Coronary artery (tissue), 2 donors: ENCODE measurements around the gene ZNRD2.

Experiments
- DNase-seq: peaks from one replicate; pipeline ENCODE4 v3.0.0-alpha.2; 2017; ENCODE audit warnings: low spot score
- H3K27ac ChIP-seq, 2 donors: fragments of 200-600 bp; sonication (generic); one replicate each; pipeline ENCODE4 v1.5.1; 2016 to 2019
- H3K4me3 ChIP-seq: fragments of 200-600 bp; sonication (generic); 2 replicates; pipeline ENCODE4 v1.5.1; 2016; ENCODE audit warnings: mild to moderate bottlenecking, moderate library complexity
- TF ChIP-seq, protein P1 (sequence below): fragments of 200-600 bp; sonication (generic); IDR thresholded peaks from one replicate; pipeline ENCODE4 v1.5.1; 2019; ENCODE audit warnings: antibody characterized with exemption

Gene ZNRD2

GRCh38 chr11:65539744-65540289 lies 30.5 kb upstream of the ZNRD2 start:
- peak overlapping the region; percentile 80 for H3K4me3 ChIP-seq
- TF ChIP-seq, protein P1, sequence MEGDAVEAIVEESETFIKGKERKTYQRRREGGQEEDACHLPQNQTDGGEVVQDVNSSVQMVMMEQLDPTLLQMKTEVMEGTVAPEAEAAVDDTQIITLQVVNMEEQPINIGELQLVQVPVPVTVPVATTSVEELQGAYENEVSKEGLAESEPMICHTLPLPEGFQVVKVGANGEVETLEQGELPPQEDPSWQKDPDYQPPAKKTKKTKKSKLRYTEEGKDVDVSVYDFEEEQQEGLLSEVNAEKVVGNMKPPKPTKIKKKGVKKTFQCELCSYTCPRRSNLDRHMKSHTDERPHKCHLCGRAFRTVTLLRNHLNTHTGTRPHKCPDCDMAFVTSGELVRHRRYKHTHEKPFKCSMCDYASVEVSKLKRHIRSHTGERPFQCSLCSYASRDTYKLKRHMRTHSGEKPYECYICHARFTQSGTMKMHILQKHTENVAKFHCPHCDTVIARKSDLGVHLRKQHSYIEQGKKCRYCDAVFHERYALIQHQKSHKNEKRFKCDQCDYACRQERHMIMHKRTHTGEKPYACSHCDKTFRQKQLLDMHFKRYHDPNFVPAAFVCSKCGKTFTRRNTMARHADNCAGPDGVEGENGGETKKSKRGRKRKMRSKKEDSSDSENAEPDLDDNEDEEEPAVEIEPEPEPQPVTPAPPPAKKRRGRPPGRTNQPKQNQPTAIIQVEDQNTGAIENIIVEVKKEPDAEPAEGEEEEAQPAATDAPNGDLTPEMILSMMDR, result peak; percentile 44
- H3K27ac ChIP-seq, result peak overlapping the region; percentile 64 to 93
- no peak for DNase-seq

- peak overlapping the region; percentile 80 for H3K4me3 ChIP-seq
- peak; percentile 96 for DNase-seq
- peak overlapping the region; percentile 64 to 93 for H3K27ac ChIP-seq
- TF ChIP-seq, protein P1, result peak; percentile 82
Observed at GRCh38 chr11:65540290-65541092, 29.8 kb upstream of the ZNRD2 start.

GRCh38 chr11:65541093-65541982 lies 28.9 kb upstream of the ZNRD2 start:
- DNase-seq, result peak; percentile 74
- peak overlapping the region; percentile 64 to 93 for H3K27ac ChIP-seq
- H3K4me3 ChIP-seq, result peak overlapping the region; percentile 80
- TF ChIP-seq, protein P1, result peak; percentile 11

GRCh38 chr11:65542738-65543390 lies 27.4 kb upstream of the ZNRD2 start:
- Histone ChIP-seq H3K27ac (peak overlapping the region in 1 of 2 donors; percentile 10), H3K4me3 (no peak overlapping the region)
- no peak for DNase-seq
- TF ChIP-seq, protein P1, result no peak

DNA sequence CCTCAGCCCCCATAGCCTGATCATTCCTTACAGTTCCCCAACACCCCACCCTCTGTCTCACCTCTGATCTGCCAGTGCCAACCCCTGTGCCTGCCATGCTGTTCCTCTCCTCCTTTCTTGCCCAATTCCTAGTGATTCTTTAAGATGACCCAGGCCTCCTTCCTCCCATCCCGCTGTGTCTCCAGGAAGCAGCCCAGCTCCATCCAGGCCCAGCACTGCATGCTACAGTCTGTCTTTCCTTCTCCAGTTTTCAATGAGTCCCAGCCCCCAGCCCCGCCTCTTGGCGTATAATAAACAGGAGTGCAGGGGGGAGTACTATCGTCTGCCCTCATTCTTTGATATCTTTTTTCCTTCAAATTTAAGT lies 24.4 kb upstream of the ZNRD2 start:
- peak overlapping the region in 1 of 2 donors; percentile 18 for H3K27ac ChIP-seq
- peak overlapping the region; percentile 48 for H3K4me3 ChIP-seq
- TF ChIP-seq, protein P1, result no peak

GRCh38 chr11:65546217-65546958 lies 23.9 kb upstream of the ZNRD2 start:
- DNase-seq, result no peak
- Histone ChIP-seq H3K27ac (peak overlapping the region in 1 of 2 donors; percentile 18), H3K4me3 (peak overlapping the region; percentile 48)
- TF ChIP-seq, protein P1, result no peak

More for the DNA sequence above, 24.4 kb upstream of the ZNRD2 start:
- DNase-seq, result no peak
